MM.1S (cell line): Measurements from ENCODE around the gene SLITRK4.

ENCODE experiments used
- DNase-seq: peaks from one replicate; pipeline ENCODE4 v3.0.0-alpha.2; 2015
- H2AFZ ChIP-seq: fragments of 300-600 bp; sonication (generic); 2 replicates; pipeline ENCODE4 v1.6.0; 2016; ENCODE audit warnings: antibody characterized with exemption, low read length
- H3F3A ChIP-seq: fragments of 300-600 bp; sonication (generic); 2 replicates; pipeline ENCODE4 v1.6.1; 2016; ENCODE audit warnings: mild to moderate bottlenecking, antibody characterized with exemption, low read length, moderate library complexity, mixed read lengths; ENCODE audit not compliant: insufficient read depth
- H3K27ac ChIP-seq: fragments of 300-600 bp; sonication (generic); 2 replicates; pipeline ENCODE4 v1.5.1; 2016; ENCODE audit warnings: mild to moderate bottlenecking, low read length
- H3K27me3 ChIP-seq: fragments of 300-600 bp; sonication (generic); replicated peaks from 2 replicates; pipeline ENCODE4 v1.6.0; 2016; ENCODE audit warnings: low read length; ENCODE audit not compliant: insufficient read depth
- H3K36me3 ChIP-seq: fragments of 300-600 bp; sonication (generic); replicated peaks from 2 replicates; pipeline ENCODE4 v1.6.1; 2016; ENCODE audit warnings: mild to moderate bottlenecking, low read length, mixed read lengths; ENCODE audit not compliant: insufficient read depth
- H3K4me1 ChIP-seq: fragments of 300-600 bp; sonication (generic); 2 replicates; pipeline ENCODE4 v1.6.1; 2016; ENCODE audit warnings: low read length, mixed read lengths
- H3K4me2 ChIP-seq: fragments of 300-600 bp; sonication (generic); 2 replicates; pipeline ENCODE4 v1.6.0; 2016; ENCODE audit warnings: low read depth, low read length
- H3K4me3 ChIP-seq: fragments of 300-600 bp; sonication (generic); 2 replicates; pipeline ENCODE4 v1.5.1; 2016; ENCODE audit warnings: low read length, mixed read lengths
- H3K79me2 ChIP-seq: fragments of 300-600 bp; sonication (generic); 2 replicates; pipeline ENCODE4 v1.6.1; 2016; ENCODE audit warnings: mixed run types, low read length, mixed read lengths
- H3K9ac ChIP-seq: fragments of 300-600 bp; sonication (generic); 2 replicates; pipeline ENCODE4 v1.6.1; 2016; ENCODE audit warnings: low read length, mixed read lengths
- H3K9me2 ChIP-seq: fragments of 300-600 bp; sonication (generic); replicated peaks from 2 replicates; pipeline ENCODE4 v1.6.1; 2016; ENCODE audit warnings: mild to moderate bottlenecking, low read length, mixed read lengths; ENCODE audit not compliant: insufficient read depth
- H3K9me3 ChIP-seq: fragments of 300-600 bp; sonication (generic); replicated peaks from 2 replicates; pipeline ENCODE4 v1.6.1; 2016; ENCODE audit warnings: mild to moderate bottlenecking, low read length, mixed read lengths; ENCODE audit not compliant: insufficient read depth
- H4K20me1 ChIP-seq: fragments of 300-600 bp; sonication (generic); 2 replicates; pipeline ENCODE4 v1.6.1; 2016; ENCODE audit warnings: mild to moderate bottlenecking, low read length, moderate library complexity, mixed read lengths; ENCODE audit not compliant: insufficient read depth
- CTCF ChIP-seq: fragments of 300-600 bp; sonication (generic); IDR thresholded peaks from 2 replicates; pipeline ENCODE4 v1.5.1; 2016; ENCODE audit warnings: antibody characterized with exemption, low read length, mixed read lengths
- EZH2 ChIP-seq: fragments of 300-600 bp; sonication (generic); optimal IDR thresholded peaks from 2 replicates; pipeline ENCODE3; 2017; ENCODE audit warnings: low read depth, mild to moderate bottlenecking, antibody characterized with exemption, low read length, mixed read lengths
- EZH2phosphoT487 ChIP-seq: fragments of 300-600 bp; sonication (generic); IDR thresholded peaks from 2 replicates; pipeline ENCODE4 v1.6.1; 2018; ENCODE audit warnings: antibody characterized with exemption, low read length

The SLITRK4 gene

DNA sequence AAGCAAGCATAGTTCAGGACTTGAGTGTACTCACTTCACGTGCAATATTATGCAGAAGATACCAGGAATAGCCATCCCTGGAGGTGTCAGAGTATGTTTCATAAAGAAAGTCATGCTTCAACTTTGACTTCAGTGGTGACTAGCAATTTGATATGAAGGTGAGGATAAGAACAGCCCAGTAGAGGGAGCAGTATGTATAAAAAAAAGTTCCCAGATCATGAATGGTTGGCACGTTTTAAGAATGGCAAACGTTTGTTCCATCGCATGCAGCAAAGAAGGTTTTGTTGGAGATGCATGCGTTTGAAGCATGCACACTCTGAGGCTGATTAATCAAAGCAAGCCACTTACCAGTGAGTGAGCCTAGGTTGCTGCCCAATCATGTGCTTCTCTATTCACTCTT lies 33.5 kb upstream of the SLITRK4 start:
- no peaks in the 10 kb centered on the region for H4K20me1 ChIP-seq
- no peaks in the 10 kb centered on the region for H3K79me2 ChIP-seq
- peak; percentile 11 for DNase-seq
- H3K27ac ChIP-seq, result no peak overlapping the region
- no peak overlapping the region for H3K9ac ChIP-seq
- TF ChIP-seq EZH2 (no peak), EZH2phosphoT487 (no peak), CTCF (peak; percentile 43)
- H3K4me2 ChIP-seq, result no peak overlapping the region
- H2AFZ ChIP-seq, result no peak overlapping the region
- H3K4me1 ChIP-seq, result no peaks in the 10 kb centered on the region
- no peaks in the 10 kb centered on the region for H3K36me3 ChIP-seq
- no peaks in the 10 kb centered on the region for H3K9me2 ChIP-seq
- H3K27me3 ChIP-seq, result no peaks in the 10 kb centered on the region
- H3F3A ChIP-seq, result no peaks in the 10 kb centered on the region
- H3K4me3 ChIP-seq, result no peak overlapping the region
- no peaks in the 10 kb centered on the region for H3K9me3 ChIP-seq

- TF ChIP-seq EZH2, result no peak
- peak; percentile 61 for TF ChIP-seq CTCF
- TF ChIP-seq EZH2phosphoT487, result no peak
- peak; percentile 50 for DNase-seq
- H3K4me2 ChIP-seq, result no peak overlapping the region
- H3K9me2 ChIP-seq, result no peaks in the 10 kb centered on the region
- H4K20me1 ChIP-seq, result no peaks in the 10 kb centered on the region
- no peak overlapping the region for H3K27ac ChIP-seq
- H3K9ac ChIP-seq, result no peak overlapping the region
- no peaks in the 10 kb centered on the region for H3K79me2 ChIP-seq
- H3K27me3 ChIP-seq, result no peaks in the 10 kb centered on the region
- H2AFZ ChIP-seq, result no peak overlapping the region
- H3K9me3 ChIP-seq, result no peaks in the 10 kb centered on the region
- no peaks in the 10 kb centered on the region for H3K4me1 ChIP-seq
- no peaks in the 10 kb centered on the region for H3F3A ChIP-seq
- H3K4me3 ChIP-seq, result no peak overlapping the region
- no peaks in the 10 kb centered on the region for H3K36me3 ChIP-seq
Observed at GRCh38 chrX:143664302-143664701, 28.4 kb upstream of the SLITRK4 start.

- Histone ChIP-seq H3K36me3 (no peaks in the 10 kb centered on the region), H3K9ac (no peak overlapping the region), H3K4me2 (no peak overlapping the region), H3K79me2 (no peaks in the 10 kb centered on the region), H3F3A (no peaks in the 10 kb centered on the region), H3K4me1 (no peaks in the 10 kb centered on the region), H4K20me1 (no peaks in the 10 kb centered on the region), H3K27me3 (no peaks in the 10 kb centered on the region), H3K9me3 (no peaks in the 10 kb centered on the region), H2AFZ (no peak overlapping the region), H3K9me2 (no peaks in the 10 kb centered on the region), H3K4me3 (no peak overlapping the region), H3K27ac (no peak overlapping the region)
- TF ChIP-seq EZH2, result no peak
- TF ChIP-seq EZH2phosphoT487, result no peak
- TF ChIP-seq CTCF, result no peak
- no peak for DNase-seq
Observed at GRCh38 chrX:143663755-143664154, 27.9 kb upstream of the SLITRK4 start.
